GM12801 (cell line): ENCODE results near the gene UBE2J2.

ENCODE experiments used
- CTCF ChIP-seq: IDR thresholded peaks from one replicate; pipeline ENCODE4 v1.5.1; 2011; ENCODE audit warnings: control low read depth; ENCODE audit not compliant: insufficient read length; ENCODE audit errors: extremely low read depth

The UBE2J2 gene

GRCh38 chr1:1278620-1279019 is 5.0 kb upstream of the UBE2J2 start:
- no peak for TF ChIP-seq CTCF

GRCh38 chr1:1275836-1276235 is 2.2 kb upstream of the UBE2J2 start:
- TF ChIP-seq CTCF = no peak

GRCh38 chr1:1274931-1275431 is 1.3 kb upstream of the UBE2J2 start:
- TF ChIP-seq CTCF = no peak

- no peak for TF ChIP-seq CTCF
Measured at GRCh38 chr1:1274299-1274930, 761 bp upstream of the UBE2J2 start.

- no peak for TF ChIP-seq CTCF
Measured at GRCh38 chr1:1273209-1273511, 494 bp downstream of the UBE2J2 start.

- no peak for TF ChIP-seq CTCF
Measured at GRCh38 chr1:1272341-1273208, 1.1 kb downstream of the UBE2J2 start.

- no peak for TF ChIP-seq CTCF
Measured at GRCh38 chr1:1270813-1271212, 2.8 kb downstream of the UBE2J2 start.
